GM18520 (cell line): Measurements from ENCODE around the gene ATXN2.

Source experiments
- ATAC-seq: cut with Tn5 transposase; IDR thresholded peaks from one replicate; pipeline ENCODE4 v1.9.1; 2021; ENCODE audit not compliant: unreplicated experiment

ATXN2 gene

DNA sequence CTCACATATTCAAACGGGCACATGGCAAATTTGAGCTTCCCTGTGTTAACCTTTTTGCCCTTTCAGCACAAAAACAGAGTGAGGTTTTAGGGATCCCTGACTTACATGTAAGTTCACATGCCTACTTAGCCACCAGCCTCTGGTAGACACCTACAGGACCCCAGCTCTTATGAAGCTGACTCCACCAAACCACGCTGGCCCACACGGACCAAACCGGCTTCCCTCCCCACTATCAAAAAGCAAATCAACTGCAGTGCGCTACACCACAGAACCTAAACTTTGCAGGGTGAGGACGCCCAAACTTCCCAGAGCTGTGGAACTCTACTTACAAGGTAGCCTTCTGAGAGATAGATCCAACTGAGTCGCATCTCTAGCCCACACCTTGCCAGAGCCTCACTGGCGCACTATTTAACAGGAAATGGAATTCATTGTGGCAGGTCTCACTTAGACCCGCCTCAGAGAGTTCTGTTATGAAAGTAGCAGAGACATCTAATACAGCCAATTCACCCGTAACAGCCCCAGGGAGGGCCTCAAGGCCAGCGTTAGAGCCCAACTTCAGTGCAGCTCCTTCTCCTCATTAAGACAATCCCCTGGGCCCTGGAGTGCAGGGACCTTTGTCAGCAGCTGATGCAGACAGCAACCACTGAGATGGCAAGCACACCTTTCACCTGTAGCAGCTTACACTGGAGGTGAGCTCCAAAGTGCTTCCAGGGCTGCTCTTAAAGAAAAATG is 144.2 kb downstream of the ATXN2 start:
- ATAC-seq = no peak

DNA sequence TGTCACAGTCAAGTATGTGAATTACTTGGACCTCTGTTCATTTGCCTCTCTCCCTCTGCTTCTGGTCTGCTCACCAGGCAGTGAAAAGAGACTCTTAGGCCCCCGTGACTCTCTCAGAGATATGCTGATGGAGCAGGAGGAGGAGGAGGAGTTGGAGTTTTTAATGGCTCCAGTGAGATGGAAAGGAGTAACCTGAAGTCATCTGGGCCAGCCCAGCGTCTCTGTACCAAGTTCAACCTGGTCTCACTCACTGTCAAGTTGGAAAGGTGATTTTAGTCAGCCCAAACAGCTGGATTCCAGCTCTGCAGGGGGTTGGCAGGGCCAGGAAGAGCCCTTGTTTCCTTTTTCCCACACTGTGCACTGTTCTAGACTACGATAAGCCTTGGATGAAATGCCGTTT is 144.8 kb downstream of the ATXN2 start:
- no peak for ATAC-seq

DNA sequence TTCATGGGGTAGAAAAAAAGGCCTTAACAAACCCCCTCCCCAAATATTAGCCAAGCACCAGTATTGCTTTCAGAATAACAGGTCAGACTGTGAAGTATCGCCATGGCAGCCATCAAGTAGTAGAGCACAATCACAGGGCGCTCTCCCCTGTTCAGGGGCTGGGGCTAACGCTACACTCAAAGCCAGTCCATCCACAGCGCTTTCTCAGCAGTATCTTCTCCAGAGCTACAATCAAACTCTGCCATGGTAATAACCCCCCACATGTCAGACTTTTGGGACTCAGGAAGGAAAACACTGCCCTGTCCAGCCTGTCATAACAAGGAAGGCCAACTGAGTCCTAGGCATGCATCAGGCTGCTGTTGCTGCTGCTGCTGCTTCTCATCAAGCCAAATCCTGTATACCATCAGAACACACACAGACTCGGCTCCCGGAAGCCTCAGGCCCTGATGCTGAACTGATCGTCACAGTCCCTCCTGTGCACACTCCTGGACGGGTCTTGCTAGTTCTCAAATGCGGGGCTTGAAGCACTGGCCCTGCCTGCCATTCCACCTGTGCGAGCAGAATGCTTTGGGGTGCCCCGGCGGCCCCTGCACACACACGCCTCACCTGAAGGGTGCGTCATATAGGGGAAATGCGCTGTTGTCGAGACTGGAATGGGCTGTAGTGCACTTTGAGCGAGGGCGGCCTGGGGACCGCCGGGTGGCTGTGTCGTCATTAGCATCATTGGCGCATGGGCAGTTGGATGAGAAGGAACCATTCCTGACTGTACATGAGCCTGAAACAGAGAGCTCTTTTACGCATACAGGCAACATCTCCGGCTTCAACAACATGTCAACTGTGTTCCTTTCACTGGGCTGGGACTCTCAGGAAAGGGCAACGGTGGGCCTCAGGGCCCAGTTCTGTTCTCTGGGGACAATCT is 145.8 kb downstream of the ATXN2 start:
- ATAC-seq = no peak

DNA sequence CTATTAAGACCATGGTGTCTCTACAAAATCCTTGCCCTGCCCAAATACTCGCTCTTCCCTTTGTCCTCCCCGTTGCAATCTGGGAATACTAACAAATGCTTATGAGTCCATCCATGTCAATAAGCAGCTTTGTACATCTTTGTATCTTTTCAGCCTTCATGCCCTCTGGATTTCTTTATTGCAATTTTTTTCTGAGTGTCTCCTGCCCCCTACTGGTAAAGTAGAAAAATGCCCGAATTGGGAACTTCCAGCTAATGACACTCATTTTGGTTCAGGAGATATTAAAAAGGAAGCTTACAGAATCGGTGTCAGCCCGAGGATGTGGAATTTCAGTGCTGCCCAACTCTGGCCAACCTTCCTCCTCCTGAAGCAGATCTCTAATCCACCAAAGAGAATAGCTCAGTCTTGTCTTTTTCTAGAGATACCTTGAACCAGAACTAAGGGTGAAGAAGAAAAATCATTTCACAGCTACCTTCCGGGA is 147.4 kb downstream of the ATXN2 start:
- ATAC-seq = no peak

DNA sequence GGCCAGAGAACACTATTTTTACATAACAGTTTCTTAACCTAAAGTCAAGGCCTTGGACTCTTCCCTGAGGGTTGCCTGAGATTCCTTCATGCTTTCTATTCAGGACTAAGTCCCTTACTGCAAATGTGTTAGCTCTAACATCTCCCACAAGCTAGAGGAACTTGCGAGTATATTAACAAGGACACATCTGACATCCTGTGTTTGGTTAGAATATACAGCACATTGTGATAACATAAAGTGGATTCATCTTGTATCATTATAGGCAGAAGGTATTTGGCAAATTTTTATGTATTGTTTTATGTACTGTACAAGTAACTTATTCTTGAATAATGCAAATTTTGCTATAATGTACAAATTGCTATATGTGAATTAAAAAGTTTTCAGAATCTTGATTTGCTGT is 147.9 kb downstream of the ATXN2 start:
- ATAC-seq = no peak

DNA sequence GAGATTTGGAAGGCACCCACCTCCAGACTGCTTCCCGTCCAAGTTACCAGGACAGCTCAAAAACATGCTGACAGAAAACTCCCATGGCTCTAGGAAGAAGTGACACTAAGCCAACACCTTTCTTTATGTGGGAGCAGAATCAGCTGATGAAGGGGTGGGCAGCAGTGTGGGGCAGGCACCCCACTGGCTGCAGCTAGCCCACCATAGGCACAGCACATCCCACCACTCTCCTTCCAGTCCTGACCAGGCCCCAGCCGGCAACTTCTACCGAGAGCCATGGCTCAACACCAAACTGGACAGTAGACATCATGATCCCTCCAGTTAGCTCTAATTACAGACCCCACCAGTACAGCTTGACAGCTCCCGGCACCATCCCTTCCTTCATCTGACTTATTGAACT is 148.4 kb downstream of the ATXN2 start:
- ATAC-seq = no peak

DNA sequence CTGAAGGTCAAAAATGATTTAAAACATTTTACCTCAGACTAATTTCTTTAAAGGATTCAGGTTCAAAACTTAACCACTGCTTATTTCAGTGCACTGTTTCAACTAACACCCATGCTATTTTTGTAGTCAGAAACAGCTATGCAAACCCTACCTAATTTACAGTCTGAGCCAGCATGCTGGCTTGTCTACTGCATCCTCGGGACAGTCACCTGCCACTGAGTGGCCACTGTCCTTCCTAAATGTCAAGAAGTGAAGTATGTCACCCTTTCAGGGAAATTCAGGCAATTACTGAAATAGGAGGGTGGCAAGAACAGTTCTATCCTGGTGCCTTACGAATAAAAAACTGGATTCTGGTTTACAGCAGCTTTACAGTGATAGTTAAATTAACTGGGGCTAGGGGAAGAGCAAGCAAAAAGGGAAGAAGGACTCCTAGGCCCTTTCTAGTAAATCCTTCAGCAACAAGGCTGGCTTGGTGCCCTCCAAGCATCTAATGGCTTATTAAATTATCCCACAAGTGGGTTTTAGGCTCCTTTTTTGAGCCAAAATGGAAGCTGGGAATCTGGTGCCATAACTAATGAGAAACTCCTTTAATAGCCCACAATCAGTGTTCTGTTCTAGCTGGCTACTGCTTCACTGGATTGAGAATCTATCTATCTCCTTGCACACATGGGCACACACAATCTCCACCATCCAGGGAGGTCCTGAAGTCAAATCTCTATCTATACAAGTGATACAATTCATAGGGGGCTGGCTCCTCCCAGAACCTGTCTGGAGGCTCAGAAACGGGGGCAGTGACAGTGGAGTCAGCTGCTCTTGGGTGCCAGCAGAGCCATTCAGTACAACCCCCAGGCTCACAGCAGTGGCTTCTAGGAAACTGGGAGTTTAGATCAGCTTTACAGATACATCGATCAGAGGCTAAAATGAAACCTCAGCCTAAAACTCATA is 150.0 kb downstream of the ATXN2 start:
- ATAC-seq = no peak

DNA sequence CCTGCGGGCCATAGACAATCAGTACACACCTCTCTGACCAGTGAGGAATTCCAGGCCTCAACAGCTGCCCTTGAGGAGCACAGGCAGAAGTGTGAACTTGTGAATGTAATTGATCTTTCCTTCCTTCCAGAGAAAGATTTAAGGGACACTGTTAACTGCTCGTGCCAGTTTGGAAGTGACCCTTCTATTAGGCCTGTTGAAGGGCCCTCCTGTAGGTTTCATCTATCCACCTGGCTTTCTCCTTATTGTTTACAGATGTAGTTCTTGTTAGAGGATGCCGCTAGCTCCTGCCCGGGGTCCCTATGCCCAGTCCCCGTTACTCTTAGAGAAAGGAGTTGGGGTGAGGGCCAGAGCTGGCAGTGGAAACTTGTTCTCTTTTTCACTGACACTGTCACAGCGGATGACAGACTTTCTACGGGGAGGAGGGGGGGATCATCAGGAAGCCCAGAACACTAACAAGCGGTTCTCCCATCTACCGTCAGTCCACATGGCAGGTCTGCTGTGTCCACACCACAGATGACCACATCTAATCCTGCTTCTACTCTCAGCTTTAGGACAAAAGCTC is 150.8 kb downstream of the ATXN2 start:
- ATAC-seq = no peak

DNA sequence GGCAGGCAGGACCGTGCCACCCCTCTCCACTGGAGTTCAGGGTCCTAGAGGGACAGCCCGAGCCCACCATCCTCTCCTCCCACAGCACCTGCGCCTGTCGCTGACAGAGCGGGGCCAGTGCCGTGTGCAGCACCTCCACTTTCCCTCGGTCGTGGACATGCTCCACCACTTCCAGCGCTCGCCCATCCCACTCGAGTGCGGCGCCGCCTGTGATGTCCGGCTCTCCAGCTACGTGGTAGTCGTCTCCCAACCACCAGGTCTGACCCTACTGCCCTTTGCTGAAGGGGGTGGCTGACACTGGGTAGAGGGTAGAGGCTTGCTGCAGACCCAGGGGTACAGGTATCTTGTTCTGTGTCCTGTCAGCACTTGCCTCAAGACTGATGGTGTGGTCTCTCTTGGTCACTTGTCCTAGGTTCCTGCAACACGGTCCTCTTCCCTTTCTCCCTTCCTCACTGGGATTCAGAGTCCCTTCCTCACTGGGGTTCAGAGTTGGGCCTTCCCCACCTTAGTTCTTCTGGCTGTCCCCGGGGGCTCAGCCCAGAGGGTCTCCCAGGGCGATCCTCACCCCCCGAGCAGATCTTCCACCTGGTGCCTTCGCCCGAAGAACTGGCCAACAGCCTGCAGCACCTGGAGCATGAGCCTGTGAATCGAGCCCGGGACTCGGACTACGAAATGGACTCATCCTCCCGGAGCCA is 151.4 kb downstream of the ATXN2 start:
- ATAC-seq = no peak

DNA sequence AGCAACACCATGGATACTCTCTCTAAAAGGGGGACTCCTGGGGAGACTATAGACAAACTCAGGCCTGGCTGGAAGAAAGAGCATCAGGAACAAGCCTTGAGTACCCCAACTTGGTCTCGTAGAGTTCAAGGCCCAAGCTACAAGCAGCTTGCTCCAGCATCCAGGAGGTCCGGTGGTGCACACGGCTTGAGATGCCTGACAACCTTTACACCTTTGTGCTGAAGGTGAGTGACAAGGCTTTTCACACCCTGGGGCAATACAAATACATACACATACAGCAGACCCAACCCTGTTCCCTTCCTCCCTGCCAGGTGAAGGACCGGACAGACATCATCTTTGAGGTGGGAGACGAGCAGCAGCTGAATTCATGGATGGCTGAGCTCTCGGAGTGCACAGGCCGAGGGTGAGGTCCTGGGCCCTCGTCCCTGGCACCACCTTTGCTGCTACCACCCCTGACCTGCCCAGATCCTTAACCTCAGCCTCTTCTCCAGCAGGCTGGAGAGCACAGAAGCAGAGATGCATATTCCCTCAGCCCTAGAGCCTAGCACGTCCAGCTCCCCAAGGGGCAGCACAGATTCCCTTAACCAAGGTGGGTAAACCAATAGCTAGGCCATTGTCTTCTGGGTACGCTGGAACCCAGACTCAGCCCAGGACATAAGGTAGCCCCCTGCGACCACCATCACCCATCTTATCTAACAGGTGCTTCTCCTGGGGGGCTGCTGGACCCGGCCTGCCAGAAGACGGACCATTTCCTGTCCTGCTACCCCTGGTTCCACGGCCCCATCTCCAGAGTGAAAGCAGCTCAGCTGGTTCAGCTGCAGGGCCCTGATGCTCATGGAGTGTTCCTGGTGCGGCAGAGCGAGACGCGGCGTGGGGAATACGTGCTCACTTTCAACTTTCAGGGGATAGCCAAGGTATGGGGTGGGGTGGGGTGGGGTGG is 152.2 kb downstream of the ATXN2 start:
- ATAC-seq = no peak

DNA sequence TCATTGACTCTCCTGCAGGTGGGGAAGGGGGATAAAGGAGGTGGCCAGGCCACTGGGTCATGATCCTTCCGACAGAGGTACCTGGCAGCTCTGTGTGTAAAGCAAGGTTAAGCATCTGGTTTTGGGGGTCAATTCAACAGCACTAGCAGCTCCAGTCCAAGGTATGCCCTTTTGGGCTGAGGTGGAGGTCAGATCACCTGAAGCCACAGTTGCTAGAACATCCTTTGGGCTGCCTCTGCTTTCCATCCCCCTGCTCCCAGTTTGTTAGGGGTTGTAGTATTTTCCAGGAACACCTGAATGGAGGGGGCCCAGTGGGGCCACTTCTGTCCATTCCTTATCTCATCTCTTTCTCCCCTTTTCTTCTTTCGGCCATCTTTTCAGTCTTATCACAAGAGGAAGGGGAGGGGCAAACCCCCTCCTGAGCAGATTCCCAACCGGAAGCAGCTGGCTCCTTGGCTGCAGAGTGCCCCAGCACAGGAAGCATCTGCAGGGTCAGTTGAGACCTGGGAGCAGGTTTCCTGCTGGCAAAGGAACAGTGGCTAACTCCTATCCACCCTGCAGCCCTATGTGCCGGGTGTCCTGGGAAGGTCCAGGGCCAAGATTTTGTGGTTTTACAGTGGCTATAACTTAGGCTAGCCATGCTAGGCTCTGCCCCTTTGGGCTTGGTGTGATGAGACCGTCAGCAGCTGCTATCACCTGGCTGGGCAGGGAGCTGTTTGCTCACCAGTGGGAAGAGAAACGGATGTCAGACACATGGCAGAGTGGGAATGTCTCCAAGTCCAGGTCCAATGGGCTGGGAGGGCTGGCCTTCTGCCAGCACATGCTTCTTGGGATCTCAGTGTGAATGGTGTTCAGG is 153.2 kb downstream of the ATXN2 start:
- no peak for ATAC-seq

DNA sequence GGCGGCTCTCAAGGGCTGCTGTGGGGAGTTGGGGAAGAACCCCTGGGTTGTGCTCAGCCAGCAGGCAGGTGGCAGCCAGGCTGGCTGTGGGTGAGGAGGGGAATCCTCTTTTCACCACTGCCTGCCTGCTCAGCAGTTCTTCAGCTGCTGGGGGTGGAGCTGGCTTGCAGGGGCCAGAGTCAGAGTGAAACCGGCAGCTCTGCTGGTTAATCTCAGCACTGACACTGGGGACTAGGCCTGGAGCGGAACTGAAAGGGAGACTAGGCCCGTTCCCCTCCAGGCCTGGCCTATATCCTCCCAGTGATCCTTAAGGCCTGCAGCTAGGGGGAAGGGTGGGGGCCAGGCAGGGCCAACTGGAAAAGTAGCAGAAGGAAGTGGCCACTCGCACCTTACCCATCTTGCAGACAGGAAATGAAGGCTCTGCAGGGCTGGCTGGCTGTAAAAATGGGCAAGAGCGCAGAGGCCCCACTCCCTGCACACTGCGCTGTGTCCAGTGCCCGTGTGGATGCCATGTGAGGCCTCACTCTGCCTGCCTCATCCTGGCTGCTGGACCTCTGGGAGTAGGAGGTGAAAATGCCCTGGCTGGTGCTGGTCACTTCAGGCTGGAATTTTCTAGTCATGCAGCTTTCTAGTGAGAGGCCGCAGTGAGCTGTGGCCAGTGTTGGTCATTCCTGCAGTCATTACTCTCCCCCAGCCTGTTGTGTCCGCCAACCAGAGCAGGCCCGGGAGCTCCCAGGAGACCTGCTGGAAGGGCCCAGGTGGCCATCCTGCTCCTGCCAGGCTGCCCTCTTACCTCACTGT is 154.0 kb downstream of the ATXN2 start:
- ATAC-seq = peak; percentile 88

DNA sequence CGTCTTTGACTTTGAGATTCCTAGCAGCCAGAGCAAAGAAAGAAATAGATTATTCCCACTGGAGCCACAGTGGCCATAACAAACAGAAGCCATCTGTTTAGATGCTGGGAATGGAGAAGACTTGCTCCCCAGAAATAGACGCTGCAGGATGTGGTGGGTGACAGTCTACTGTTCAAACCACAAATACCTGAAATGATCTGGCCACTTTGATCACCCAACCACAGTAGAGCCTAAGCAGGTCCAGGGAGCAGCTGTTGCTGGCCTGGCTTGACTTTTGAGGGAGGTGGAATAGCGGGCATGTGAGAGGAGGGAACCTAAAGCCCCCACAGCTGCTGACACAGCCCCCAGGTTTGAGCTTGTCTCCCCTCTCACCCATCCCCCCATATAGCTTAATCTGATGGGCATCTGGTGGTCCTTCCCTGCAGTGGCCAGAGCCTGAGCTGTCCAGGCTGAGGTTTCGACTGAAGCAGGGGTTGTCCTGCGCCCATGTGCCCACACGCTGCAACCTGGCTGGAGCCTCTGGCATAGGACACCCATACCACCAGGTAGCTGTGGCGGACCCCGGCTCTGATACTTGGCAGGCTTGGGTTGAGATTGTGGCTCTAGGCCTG is 154.7 kb downstream of the ATXN2 start:
- ATAC-seq = no peak

DNA sequence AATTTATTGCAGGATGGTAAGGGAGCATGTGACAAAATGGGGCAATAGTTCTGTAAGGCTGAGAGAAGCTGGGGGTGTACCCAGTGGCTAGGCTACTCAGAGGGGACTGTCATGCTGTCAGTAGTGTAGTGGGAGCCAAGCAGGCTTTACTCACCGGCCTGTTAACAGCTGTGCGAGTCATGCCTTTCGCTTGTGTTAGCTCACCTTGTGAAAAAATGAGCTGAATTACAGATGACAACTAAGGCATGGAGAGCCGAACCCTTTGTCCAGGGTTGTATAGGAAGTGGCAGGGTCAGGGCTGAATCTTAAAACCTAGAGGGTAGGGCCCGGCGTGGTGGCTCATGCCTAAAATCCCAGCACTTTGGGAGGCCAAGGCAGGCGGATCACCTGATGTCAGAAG is 155.5 kb downstream of the ATXN2 start:
- no peak for ATAC-seq

DNA sequence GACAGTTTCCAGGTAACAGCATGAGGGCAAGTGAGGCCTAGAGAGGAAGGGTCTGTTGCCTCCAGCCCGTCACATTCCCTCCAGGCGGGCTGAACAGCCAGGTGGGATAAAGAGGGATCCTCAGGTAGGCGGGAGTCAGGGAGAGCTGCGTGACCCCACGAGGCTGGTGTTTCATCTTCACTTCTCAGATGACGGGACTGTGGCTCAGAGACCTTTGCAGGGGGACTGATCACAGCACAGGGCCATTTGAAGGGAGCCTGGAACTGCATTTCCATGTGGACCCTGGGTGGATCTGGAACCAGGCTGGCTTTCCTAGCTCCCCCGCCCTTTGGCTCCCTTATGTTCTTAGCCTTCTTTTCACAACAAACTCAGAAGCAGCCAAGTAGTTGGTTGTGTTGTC is 156.0 kb downstream of the ATXN2 start:
- ATAC-seq = no peak

DNA sequence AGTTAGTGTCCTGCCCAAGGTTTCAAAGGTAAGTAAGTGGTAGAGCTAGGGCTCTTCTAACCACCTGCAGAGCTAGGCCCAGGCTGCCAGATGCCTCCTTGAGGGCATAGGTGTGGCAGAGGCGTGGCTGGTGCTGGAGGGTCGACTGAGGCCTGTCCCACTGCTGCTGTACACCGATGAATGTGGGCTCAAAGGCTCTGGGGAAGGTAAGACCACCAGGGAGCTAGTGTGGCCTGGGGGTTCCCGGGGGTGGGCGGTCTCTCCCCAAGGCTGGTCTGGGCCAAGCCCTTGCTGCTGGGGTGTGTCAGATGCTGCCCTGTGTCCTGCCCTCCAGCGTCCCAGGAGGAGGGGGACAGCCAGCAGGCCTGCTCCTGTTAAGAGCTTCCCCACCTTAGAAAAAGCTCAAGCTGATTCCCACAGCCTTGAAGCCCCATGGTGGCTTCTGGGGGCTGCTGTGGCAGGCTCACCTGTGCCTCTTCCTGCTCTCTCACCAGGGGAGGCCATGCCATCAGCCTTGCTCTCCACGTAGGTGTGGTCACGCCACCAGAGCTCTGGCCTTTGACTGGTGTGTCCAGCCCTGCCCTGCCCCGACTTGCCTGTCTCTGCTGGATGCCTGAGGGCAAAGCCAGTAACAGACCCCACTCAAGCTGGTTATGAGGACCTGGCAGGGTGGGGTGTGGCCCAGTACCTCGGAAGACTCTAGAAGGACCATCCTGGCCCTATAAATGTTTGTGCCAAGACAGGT is 156.6 kb downstream of the ATXN2 start:
- ATAC-seq = no peak
